ENCODE data around the gene ZNF740.

- no peak for TF ChIP-seq EZH2phosphoT487 (IDR thresholded peaks at IDR 0.05; ENCODE audit: insufficient read depth, low read depth)
- TF ChIP-seq EZH2 (IDR thresholded peaks at IDR 0.05; ENCODE audit: insufficient read depth, poor library complexity, severe bottlenecking): no peak
These were observed 53.2 kb downstream of the ZNF740 start for GRCh38 chr12:53233671-53234121.

Data from GM23248 (cell line).